GM12801 (cell line): ENCODE results near the gene ADD1.

Source experiments
- TF ChIP-seq, protein P1 (sequence below): IDR thresholded peaks from one replicate; pipeline ENCODE4 v1.5.1; 2011; ENCODE audit warnings: control low read depth; ENCODE audit not compliant: insufficient read length; ENCODE audit errors: extremely low read depth

ADD1 gene

GRCh38 chr4:2900741-2901140 lies 57.1 kb downstream of the ADD1 start:
- TF ChIP-seq, protein P1, sequence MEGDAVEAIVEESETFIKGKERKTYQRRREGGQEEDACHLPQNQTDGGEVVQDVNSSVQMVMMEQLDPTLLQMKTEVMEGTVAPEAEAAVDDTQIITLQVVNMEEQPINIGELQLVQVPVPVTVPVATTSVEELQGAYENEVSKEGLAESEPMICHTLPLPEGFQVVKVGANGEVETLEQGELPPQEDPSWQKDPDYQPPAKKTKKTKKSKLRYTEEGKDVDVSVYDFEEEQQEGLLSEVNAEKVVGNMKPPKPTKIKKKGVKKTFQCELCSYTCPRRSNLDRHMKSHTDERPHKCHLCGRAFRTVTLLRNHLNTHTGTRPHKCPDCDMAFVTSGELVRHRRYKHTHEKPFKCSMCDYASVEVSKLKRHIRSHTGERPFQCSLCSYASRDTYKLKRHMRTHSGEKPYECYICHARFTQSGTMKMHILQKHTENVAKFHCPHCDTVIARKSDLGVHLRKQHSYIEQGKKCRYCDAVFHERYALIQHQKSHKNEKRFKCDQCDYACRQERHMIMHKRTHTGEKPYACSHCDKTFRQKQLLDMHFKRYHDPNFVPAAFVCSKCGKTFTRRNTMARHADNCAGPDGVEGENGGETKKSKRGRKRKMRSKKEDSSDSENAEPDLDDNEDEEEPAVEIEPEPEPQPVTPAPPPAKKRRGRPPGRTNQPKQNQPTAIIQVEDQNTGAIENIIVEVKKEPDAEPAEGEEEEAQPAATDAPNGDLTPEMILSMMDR: no peak

GRCh38 chr4:2901186-2901585 lies 57.5 kb downstream of the ADD1 start:
- TF ChIP-seq, protein P1: no peak

DNA sequence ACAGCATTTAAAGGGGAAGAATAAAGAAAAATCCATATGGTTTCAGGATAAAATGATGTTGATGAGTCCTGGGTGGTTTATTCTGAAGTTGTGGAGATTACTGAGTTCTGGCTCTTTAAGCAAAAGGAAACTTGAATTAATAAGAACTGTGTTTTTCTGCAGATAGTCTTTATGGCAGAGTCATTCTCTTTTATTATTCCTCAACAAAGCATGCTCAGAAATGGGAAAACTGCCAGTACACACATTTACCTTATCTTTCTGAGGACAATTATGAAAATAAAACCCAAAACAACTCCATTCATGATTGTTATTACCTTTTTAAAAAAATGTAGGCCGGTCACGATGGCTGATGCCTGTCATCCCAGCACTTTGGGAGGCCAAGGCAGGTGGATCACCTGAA lies 58.5 kb downstream of the ADD1 start:
- TF ChIP-seq, protein P1: no peak

DNA sequence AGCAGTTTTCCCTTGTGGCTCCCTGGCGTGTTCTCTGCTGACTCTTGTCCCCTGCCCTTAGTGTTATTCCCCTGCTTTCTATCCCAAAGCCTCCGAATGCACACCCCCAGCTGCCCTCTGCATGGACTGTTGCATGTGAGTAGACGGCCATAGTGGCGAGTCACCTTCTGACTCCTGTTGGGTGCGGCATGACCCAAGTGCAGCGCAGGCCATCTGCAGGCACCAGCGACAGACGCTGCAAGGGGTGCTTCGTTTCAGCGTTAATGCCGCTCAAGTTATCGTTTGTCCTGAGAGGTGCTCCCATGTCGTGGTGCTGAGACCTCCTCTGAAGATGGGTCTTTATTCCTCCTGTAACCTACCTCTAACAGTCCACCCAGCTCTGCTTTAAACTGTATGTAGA lies 61.9 kb downstream of the ADD1 start:
- TF ChIP-seq, protein P1: no peak

GRCh38 chr4:2906218-2906617 lies 62.6 kb downstream of the ADD1 start:
- TF ChIP-seq, protein P1: no peak

DNA sequence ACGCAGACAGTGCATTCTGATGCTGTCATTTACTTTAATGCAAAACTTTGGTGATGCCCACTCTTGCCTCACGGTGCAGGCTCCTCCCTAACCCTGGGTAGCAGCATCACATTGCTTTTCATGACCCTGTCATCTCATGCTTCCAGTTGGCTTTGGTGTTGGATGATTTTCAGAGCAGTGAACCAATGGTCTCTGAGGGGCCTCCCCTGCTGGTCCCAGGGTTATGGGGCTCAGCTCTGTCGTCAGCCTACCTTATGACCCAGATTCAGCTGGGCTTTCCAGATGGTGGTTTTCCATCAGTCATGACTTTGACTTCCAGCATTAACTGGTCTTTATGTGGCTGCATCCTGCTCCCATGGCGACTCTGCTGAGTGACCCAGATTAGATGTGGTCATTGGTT lies 63.6 kb downstream of the ADD1 start:
- TF ChIP-seq, protein P1: no peak

GRCh38 chr4:2907706-2908293 lies 64.2 kb downstream of the ADD1 start:
- TF ChIP-seq, protein P1: no peak
